HL-60 (cell line): ENCODE results near the gene OR52B6.

Experiments used
- POLR2AphosphoS5 ChIP-seq: IDR thresholded peaks from 2 replicates; pipeline ENCODE4 v1.6.1; 2012; ENCODE audit warnings: low read depth
- REST ChIP-seq: IDR thresholded peaks from 2 replicates; pipeline ENCODE4 v1.6.1; 2012; ENCODE audit warnings: low read depth; ENCODE audit not compliant: insufficient replicate concordance
- SPI1 ChIP-seq: IDR thresholded peaks from 2 replicates; pipeline ENCODE4 v1.6.1; 2012; ENCODE audit warnings: low read depth, mild to moderate bottlenecking, borderline replicate concordance
- TF ChIP-seq, protein P1 (sequence below): IDR thresholded peaks from one replicate; pipeline ENCODE4 v1.5.1; 2011; ENCODE audit warnings: low read length, control low read depth, inconsistent platforms; ENCODE audit not compliant: insufficient read depth

DNA sequence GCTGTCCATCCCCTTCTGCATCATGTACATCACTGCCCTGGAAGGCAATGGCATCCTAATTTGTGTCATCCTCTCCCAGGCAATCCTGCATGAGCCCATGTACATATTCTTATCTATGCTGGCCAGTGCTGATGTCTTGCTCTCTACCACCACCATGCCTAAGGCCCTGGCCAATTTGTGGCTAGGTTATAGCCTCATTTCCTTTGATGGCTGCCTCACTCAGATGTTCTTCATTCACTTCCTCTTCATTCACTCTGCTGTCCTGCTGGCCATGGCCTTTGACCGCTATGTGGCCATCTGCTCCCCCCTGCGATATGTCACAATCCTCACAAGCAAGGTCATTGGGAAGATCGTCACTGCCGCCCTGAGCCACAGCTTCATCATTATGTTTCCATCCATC is 337 bp downstream of the OR52B6 start:
- no peak for TF ChIP-seq POLR2AphosphoS5
- TF ChIP-seq, protein P1, sequence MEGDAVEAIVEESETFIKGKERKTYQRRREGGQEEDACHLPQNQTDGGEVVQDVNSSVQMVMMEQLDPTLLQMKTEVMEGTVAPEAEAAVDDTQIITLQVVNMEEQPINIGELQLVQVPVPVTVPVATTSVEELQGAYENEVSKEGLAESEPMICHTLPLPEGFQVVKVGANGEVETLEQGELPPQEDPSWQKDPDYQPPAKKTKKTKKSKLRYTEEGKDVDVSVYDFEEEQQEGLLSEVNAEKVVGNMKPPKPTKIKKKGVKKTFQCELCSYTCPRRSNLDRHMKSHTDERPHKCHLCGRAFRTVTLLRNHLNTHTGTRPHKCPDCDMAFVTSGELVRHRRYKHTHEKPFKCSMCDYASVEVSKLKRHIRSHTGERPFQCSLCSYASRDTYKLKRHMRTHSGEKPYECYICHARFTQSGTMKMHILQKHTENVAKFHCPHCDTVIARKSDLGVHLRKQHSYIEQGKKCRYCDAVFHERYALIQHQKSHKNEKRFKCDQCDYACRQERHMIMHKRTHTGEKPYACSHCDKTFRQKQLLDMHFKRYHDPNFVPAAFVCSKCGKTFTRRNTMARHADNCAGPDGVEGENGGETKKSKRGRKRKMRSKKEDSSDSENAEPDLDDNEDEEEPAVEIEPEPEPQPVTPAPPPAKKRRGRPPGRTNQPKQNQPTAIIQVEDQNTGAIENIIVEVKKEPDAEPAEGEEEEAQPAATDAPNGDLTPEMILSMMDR: no peak
- no peak for TF ChIP-seq SPI1
- no peak for TF ChIP-seq REST
